ENCODE data around the gene BCL2L11.
A peak's percentile ranks its signal among the peaks of the same experiment; 100 is the strongest.
"Not testable (repeated sequence)": the region's sequence is repeated elsewhere in the genome, so short reads cannot be mapped to it uniquely, and the experiment has no call there.

Gene BCL2L11

GRCh38 chr2:111120253-111121027 lies at the start of gene BCL2L11:
BCL2L11 (plus strand) TSS chr2:111120914; CDS start chr2:111123746, 2,832 bp downstream.
- DNase-seq = peak; percentile 82

- DNase-seq = no peak
Observed at GRCh38 chr2:111071600-111072171, 49.0 kb upstream of the BCL2L11 start.

DNA sequence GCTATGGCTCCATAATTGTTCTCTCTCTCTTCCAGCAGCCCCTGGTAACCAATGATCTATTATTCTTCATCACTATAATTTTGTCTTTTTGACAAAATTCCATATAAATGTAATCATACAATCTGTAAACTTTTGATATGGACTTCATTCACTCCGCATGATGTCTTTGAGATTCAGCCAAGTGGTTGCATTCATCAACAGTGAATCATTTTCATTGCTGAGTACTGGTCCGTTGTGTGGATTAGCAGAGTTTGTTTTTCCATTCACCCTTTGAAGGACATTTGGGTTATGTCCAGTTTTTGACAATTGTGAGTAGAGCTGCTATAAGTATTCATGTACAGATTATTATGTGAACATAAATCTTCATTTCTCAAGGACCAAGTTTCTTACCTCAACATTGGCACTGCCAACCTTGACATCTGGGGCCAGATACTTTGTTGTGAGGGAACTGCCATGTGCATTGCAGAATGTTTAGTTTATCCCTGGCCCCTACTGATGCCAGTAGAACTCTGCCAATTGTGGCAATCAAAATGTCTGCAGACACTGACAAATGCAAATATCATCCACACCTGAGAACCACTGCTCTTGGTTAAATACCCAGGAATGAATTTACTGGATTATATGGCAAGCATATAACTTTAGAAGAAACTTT lies 48.4 kb upstream of the BCL2L11 start:
- DNase-seq = no peak

DNA sequence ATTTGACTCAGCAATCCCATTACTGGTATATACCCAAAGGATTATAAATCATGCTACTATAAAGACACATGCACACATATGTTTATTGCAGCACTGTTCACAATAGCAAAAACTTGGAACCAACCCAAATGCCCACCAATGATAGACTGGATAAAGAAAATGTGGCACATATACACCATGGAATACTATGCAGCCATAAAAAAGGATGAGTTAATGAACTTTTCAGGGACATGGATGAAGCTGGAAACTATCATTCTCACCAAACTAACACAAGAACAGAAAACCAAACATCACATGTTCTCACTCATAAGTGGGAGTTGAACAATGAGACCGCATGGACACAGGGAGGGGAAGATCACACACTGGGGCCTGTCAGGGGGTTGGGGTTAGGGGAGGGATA lies 38.1 kb upstream of the BCL2L11 start:
- not testable (repeated sequence) for DNase-seq

DNA sequence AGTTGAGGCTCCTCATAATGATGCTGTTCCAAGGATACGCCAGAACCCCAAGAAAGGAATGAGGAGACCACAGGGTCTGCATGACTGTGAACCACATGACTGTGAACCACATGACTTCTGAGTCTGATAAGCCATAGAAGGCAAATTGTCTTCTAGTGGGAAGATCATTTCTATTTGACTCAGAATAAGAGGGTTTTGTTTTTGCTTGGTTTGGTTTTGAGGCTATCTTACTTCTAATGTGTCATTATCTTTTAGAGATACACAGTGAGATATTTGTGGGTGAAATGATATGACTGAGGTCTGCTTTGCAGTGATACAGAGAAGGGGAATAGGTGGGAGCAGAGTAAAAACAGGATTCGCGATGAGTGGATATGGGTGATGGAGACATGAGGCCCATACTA lies 28.9 kb upstream of the BCL2L11 start:
- DNase-seq = no peak

DNA sequence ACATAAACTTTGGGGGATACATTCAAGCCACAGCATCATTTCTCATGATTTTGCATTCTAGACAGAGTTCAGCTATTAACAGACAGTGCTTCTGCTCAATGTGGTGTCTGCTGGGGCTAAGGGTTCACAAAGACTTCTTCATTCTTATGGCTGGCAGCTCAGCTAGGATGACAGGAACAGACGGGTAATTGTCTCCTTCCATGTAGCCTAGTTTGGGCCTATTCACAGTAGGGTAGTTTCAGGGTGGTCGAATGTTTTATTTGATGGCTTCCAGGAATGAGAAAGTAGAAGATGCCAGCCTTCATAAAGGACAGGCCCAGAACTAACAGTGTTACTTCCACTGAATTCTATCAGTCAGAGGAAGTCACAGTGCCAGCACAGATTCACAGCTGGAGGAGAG lies 26.0 kb upstream of the BCL2L11 start:
- no peak for DNase-seq

DNA sequence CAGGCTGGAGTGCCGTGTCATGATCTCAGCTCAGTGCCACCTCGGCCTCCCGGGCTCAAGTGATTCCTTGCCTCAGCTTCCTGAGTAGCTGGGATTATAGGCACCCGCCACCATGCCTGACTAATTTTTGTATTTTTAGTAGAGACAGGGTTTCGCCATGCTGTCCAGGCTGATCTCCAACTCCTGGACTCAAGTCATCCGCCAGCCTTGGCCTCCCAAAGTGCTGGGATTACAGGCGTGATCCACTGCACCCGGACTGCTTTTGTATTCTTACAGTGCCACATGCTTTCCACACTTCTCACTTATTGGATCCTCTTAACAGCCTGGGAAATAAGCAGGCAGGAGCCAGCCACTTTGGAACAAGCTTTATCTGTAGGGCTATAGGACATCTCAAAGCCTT lies 25.3 kb upstream of the BCL2L11 start:
- no peak for DNase-seq

DNA sequence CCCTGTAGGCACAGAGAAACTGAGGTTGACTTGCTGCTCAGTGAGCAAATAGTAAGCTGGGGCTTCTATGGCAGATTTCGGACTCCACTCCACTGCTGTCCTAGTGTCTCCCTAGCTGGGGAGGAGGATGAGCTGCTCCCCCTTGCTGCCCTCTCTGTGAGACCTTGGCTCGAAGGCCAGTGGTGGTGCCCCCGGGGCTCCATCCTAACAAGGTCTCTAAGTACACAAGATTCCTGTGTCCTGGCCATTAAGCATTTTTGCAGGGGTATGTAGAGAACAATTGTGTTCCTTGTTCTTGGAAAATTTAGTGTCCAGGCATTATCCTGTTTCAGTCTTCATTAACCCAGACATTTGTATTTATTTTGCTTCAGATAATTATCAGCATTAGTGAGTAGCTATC lies 21.3 kb upstream of the BCL2L11 start:
- DNase-seq = no peak

DNA sequence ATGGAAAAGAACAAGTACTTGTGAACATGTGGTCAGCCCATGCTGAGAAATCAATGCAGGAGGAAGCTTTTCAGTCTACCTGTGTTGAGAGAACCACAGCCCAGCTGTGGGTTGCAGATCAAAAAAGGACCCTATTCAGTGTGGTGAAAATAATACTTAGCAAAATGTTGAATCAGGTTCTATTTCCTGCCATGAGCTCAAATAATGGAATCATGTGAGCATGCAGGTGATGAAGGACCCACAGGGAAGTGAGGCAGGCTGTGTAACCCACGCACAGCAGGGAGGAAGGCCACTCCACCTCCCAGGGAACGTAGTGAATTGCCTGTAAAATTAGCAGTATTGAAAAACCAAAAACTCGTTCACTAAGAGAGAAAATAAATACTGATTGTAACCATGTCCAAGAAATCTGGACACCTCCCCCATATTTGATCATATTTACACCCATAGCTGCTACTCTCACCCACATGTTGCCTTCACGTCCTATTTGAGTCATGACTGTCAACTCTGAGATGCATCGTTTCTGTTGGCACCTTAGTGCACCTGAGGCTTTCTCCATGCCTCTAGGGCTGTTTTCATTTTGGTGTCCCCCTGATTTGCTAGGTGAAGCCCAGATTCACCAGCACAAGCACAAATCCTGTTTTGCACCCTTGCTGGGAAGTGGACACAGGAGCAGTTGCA lies 20.5 kb upstream of the BCL2L11 start:
- DNase-seq = no peak

GRCh38 chr2:111100765-111101162 lies 19.9 kb upstream of the BCL2L11 start:
- no peak for DNase-seq

DNA sequence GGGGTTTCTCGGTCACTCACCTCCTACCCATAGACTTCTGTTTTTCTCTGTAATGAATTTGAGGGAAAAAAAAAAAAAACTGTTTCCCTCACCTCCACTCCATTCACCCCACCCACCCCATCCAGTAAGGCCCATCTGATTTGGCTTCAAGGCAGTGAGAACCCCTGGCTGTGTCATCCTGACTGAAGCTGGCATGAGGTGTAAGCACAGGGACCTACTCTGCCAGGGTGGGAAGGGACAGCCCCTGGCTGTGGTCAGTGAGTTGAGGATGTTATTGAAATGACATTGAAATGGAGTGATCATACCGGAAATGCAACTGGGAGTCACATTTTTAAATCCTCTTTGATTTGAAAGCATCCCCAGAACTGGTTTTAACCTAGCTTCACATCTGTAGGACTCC lies 19.1 kb upstream of the BCL2L11 start:
- DNase-seq = no peak

DNA sequence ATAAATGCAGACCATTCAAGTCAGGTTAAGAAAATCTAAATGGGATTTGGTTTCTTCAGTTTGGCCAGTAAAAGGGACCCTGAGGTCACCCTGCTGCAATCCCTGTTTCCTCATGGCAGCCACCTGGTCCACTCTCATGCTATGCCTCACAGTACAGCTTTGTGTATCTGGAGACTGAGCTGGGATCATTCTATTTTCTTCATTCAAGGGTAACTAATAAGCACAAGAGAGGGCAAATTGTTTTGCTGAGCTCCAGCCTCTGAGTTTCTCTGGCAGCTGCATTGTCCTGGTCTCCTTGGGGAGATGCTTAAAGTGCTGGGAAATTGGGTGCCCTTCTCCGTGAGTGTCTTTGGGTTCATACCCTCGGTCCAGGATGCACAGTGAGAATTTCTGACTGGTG lies 18.5 kb upstream of the BCL2L11 start:
- DNase-seq = no peak

GRCh38 chr2:111105926-111106325 lies 14.8 kb upstream of the BCL2L11 start:
- no peak for DNase-seq

GRCh38 chr2:111106706-111107105 lies 14.0 kb upstream of the BCL2L11 start:
- DNase-seq = no peak

DNA sequence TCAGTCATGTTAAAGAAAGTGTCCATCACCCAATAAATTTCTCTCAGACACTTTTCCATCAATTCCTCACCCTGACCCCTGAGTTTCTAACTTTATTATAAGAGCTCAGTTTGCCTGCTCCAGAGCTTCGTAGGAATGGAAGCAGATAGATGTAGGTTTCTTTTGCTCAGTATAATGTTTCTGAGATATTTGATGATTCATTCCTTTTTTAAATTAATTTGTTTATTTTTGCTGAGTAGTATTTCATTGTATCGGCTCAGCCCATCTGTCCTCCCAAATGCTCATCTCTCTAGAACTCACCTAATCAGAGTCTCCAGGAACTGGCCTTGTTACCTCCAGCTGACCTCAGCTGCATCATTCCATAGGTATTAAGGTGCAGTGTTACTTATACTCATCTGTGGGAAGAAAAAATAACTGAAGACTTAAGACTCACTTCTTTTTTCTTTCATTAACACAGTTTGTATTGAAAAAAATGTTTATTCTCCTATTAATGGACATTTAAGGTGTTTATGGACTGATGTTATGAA lies 11.9 kb upstream of the BCL2L11 start:
- no peak for DNase-seq

GRCh38 chr2:111111101-111111755 lies 9.5 kb upstream of the BCL2L11 start:
- no peak for DNase-seq

DNA sequence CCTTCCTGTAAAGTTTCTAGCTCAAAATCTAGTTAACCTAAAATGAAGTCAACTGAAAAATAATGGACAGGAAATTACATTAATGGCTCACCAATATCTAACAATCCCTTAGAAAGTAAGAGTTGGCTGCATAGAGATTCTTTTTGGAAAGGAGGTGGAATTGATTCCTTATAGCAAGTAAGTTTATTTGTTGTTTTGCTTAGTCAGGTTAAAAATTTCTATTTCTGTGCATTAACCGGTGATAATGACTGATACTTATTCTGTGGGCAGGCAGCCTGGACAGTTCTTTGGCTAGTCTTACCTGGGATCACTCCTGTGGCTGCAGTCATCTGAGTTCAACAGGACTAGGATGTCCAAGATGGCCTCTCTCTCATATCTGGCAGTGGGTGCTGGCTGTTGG lies 6.9 kb upstream of the BCL2L11 start:
- no peak for DNase-seq

DNA sequence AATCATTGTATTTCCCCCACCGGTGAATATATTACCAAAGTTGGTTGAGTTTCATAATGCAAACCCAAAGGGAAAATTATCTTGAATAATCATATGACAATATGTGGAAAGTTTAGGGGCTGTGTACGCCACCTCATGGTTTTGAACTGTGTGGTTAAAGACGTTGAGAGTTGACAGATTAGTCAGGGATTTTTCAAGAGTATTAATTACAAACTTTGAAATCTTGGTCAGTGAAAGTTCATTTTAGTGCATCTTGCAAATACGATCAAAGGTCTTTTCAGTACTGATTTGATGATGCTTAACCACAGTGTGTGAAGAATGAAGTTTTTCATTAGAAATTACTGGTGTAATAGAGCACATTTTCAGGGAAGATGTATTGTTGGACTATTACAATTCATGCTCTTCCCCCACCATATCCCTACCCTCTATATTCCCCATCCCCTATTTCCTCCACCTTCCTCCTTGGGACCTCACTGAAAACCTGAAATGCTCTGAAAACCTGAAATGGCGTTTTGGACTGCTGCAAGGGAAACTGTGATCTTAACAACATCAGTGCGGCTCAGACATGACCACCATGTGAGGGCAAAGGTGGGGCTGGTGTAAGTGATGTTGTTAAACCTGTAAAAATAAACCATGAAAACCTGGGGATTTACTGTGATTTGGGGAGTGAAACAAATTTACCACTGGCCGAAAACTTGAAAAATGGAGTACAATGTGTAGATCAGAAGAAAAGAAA lies 4.5 kb upstream of the BCL2L11 start:
- DNase-seq = no peak

- peak; percentile 55 for DNase-seq
Observed at GRCh38 chr2:111116843-111117597, 3.7 kb upstream of the BCL2L11 start.

DNA sequence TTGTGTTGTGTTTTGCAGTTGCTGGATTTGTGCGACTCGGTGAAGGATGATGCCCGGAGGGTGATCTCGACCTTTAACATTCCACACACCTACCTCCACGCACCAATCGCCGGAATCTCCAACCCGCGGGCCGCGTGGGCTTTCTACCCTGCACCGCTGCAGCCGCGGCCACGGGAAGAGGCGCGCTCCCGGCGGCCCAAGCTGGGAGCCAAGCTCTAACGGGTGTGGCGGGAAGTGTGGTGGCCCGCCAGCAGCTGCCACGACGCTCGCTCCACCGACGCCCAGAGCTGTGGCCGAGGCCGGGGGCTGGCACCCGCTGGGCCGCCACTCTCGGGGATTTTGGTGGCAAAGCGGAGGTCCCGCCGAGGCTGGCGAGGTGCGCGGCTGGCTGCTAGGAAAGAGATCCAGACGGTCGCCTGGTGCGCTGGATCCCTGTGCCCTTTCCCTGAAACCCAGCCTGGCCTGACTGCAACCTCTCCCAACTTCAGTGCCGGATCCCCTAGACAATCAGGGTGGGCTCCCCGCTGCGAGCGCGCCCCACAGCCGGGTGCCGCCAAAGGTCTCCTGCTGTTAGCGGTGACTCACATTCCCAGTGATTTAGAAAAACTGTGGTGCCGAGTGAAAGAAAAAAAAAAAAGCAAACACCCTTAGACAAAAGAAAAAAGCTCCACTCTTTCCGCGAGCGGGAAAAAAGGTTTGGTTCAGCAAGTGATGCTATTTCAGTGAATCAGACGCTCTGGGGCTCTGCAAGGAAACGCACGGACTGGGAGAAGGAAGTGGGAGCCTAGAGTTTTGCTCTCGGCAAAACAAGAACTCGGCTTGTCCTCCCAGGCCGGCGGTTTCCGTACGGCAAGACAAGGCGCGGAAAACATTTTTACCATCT lies 2.9 kb upstream of the BCL2L11 start:
- DNase-seq = no peak

Measured in SHP77 treated with DMSO at 0.1 percent for 48 hours (cell line).